Ovary (tissue), 3 donors: ENCODE measurements around the gene MED15.
"Not testable (repeated sequence)": the region's sequence is repeated elsewhere in the genome, so short reads cannot be mapped to it uniquely, and the experiment has no call there.

Source experiments
- CTCF ChIP-seq, 3 donors: fragments of 450-650 bp in 2 of 3; fragments of 200-600 bp in 1 of 3; IDR thresholded peaks; one replicate each; pipeline versions ENCODE4 v1.5.1 to v1.8.0; 2016 to 2022; ENCODE audit warnings: antibody characterized with exemption in 3 of 3, mild to moderate bottlenecking in 1 of 3
- POLR2A ChIP-seq: fragments of 450-650 bp; IDR thresholded peaks from one replicate; pipeline ENCODE4 v1.6.1; 2017; ENCODE audit warnings: antibody characterized with exemption, mild to moderate bottlenecking, moderate library complexity
- donor health status: DM: no; HTN: no; CAD: no.

- TF ChIP-seq CTCF (IDR thresholded peaks at IDR 0.05); POLR2A: not testable (repeated sequence)
These were observed 24.3 kb upstream of the MED15 start for GRCh38 chr22:20483143-20483506.
